ENCODE data around the gene POLD4.

POLD4 gene

DNA sequence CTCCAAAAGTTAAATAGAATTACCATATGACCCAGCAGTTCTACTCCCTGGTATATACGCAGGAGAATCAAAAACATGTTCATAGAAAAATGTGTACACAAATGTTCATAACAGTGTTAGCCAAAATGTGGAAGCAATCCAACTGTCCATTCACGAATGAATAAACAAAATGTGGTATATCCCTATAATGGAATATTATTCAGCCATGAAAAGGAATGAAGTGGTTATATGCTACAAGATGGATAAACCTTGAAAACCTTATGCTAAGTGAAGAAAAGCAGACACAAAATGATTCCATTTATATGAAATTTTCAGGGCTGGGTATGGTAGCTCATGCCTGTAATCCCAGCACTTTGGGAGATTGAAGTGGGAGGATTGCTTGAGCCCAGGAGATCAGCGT, 16.1 kb downstream of the POLD4 start:
- Histone ChIP-seq H3K36me3 (ENCODE audit: control insufficient read depth, insufficient read depth, low read length) (no peaks in the 10 kb centered on the region), H3K27me3 (replicated peaks; ENCODE audit: control insufficient read depth, insufficient read depth, low read length) (no peaks in the 10 kb centered on the region), H3K4me3 (replicated peaks; ENCODE audit: low read depth, low read length) (no peak overlapping the region)
- TF ChIP-seq, protein P1, sequence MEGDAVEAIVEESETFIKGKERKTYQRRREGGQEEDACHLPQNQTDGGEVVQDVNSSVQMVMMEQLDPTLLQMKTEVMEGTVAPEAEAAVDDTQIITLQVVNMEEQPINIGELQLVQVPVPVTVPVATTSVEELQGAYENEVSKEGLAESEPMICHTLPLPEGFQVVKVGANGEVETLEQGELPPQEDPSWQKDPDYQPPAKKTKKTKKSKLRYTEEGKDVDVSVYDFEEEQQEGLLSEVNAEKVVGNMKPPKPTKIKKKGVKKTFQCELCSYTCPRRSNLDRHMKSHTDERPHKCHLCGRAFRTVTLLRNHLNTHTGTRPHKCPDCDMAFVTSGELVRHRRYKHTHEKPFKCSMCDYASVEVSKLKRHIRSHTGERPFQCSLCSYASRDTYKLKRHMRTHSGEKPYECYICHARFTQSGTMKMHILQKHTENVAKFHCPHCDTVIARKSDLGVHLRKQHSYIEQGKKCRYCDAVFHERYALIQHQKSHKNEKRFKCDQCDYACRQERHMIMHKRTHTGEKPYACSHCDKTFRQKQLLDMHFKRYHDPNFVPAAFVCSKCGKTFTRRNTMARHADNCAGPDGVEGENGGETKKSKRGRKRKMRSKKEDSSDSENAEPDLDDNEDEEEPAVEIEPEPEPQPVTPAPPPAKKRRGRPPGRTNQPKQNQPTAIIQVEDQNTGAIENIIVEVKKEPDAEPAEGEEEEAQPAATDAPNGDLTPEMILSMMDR (IDR thresholded peaks at IDR 0.05; ENCODE audit: insufficient read depth, low read length, poor library complexity, severe bottlenecking), result no peak
- DNase-seq (ENCODE audit: extremely low read depth, insufficient read length), result no peak

DNA sequence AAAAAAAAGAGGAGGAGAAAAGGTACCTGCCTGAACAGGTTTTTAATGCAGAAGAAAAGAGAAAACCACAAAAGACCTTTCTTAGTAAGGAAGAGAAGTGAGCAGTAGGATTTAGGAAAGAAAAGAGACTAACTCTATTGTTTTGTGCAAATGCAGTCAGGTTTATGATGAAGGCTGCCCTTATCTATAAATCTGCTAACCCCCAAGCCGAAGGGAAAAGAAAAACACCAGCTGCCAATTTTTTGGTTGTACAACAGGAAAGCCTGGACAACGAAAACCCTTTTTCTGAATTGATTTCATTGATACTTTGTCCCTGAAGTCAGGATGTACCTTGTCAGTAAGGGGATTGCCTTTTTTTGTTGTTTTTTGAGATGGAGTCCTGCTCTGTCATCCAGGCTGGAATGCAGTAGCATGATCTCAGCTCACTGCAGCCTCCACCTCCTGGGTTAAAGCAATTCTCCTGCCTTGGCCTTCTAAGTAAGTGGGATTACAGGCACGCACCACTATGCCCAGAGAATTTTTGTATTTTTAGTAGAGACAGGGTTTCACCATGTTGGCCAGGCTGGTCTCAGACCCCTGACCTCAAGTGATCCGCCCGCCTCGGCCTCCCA, 21.2 kb downstream of the POLD4 start:
- DNase-seq (ENCODE audit: extremely low read depth, insufficient read length), result no peak
- TF ChIP-seq, protein P1 (IDR thresholded peaks at IDR 0.05; ENCODE audit: insufficient read depth, low read length, poor library complexity, severe bottlenecking), result no peak
- Histone ChIP-seq H3K36me3 (ENCODE audit: control insufficient read depth, insufficient read depth, low read length) (no peaks in the 10 kb centered on the region), H3K27me3 (replicated peaks; ENCODE audit: control insufficient read depth, insufficient read depth, low read length) (no peaks in the 10 kb centered on the region), H3K4me3 (replicated peaks; ENCODE audit: low read depth, low read length) (no peak overlapping the region)

DNA sequence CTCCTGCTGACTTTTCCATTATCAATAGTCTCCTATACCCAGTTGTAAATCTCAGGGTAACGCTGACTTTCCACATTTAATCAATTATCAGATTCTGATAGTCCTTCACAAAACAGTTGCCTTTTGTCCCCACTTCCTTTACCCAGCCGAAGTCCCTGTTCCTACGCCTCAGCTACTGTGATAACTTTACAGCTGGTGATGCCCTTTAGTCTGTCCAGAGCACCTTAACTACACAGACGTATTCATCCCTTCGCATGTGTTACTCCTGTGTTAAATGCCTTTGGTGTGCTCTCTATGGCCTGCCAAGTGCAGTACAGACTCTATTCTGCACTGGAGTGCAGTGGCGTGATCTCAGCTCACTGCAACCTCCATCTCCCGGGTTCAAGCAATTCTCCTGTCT, 29.8 kb downstream of the POLD4 start:
- H3K27me3 ChIP-seq (replicated peaks; ENCODE audit: control insufficient read depth, insufficient read depth, low read length), result no peaks in the 10 kb centered on the region

DNA sequence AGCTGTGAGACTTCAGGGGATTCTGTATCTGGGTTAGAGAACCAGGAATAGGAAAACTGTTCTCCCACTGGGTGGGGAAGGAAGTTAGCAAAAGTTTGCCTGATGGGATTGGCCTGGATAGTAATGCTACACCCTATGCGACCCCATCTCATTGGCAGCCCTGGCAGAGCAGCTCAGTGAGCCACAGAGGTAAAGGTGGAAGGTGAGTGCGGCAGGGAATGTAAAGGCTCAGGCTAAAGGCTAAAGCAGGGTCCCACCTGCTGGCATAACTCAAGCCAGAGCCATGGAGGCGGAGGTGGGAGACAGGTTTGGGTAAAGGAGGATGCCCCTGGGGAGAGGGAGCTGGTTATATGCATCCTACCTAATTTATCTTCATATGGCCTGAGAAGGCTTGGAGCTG, 31.3 kb downstream of the POLD4 start:
- no peak for DNase-seq (ENCODE audit: extremely low read depth, insufficient read length)
- H3K4me3 ChIP-seq (replicated peaks; ENCODE audit: low read depth, low read length), result no peak overlapping the region
- H3K27me3 ChIP-seq (replicated peaks; ENCODE audit: control insufficient read depth, insufficient read depth, low read length), result no peaks in the 10 kb centered on the region
- TF ChIP-seq, protein P1 (IDR thresholded peaks at IDR 0.05; ENCODE audit: insufficient read depth, low read length, poor library complexity, severe bottlenecking), result no peak
- no peaks in the 10 kb centered on the region for H3K36me3 ChIP-seq (ENCODE audit: control insufficient read depth, insufficient read depth, low read length)

More for the DNA sequence above, 29.8 kb downstream of the POLD4 start:
- Histone ChIP-seq H3K4me3 (replicated peaks; ENCODE audit: low read depth, low read length) (no peak overlapping the region), H3K36me3 (ENCODE audit: control insufficient read depth, insufficient read depth, low read length) (no peaks in the 10 kb centered on the region)
- DNase-seq (ENCODE audit: extremely low read depth, insufficient read length), result no peak
- TF ChIP-seq, protein P1 (IDR thresholded peaks at IDR 0.05; ENCODE audit: insufficient read depth, low read length, poor library complexity, severe bottlenecking), result no peak

DNA sequence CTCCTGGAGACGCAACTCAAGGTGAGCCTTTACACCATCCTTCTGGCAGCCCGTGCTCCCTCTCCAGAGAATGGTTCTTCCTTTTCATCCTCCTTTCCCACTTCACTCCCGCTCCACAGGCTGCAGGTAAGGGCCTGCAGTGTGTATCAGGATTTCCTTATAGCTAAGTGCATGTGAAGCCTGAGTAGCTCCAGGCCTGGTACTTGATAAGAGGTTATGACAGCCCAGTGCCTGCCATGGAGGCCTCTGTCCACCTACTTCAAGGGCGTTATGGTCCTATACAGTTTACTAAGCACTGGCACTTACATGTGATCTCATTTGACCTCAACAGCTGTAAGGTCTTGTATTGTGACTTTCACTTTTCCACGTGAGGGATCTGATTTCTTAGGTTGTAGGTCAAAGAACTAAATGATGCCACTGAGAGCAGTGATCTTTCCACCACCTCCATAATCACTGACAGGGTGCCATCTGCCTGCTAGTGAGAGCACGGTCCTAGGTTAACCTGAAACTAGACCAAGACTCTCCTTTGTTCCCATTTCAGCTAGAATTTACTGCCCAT, 32.0 kb downstream of the POLD4 start:
- H3K4me3 ChIP-seq (replicated peaks; ENCODE audit: low read depth, low read length), result no peak overlapping the region

More for the DNA sequence above, 32.0 kb downstream of the POLD4 start:
- H3K36me3 ChIP-seq (ENCODE audit: control insufficient read depth, insufficient read depth, low read length), result no peaks in the 10 kb centered on the region
- no peaks in the 10 kb centered on the region for H3K27me3 ChIP-seq (replicated peaks; ENCODE audit: control insufficient read depth, insufficient read depth, low read length)
- DNase-seq (ENCODE audit: extremely low read depth, insufficient read length), result no peak
- TF ChIP-seq, protein P1 (IDR thresholded peaks at IDR 0.05; ENCODE audit: insufficient read depth, low read length, poor library complexity, severe bottlenecking), result no peak
